Osteoblast (primary cell): ENCODE data around the gene VAC14. TPM values are rescaled to one million over a fixed set of nuclear protein-coding genes. Genes with fewer than 3 reads are reported as not detected.

Experiments
- DNase-seq: peaks from one replicate; pipeline ENCODE4 v3.0.0; 2011; ENCODE audit warnings: low spot score, mixed read lengths; ENCODE audit not compliant: insufficient read length; ENCODE audit errors: missing footprints
- H2AFZ ChIP-seq: 2 replicates; pipeline ENCODE4 v1.6.0; 2011; ENCODE audit warnings: mild to moderate bottlenecking, low read length
- H3K27ac ChIP-seq: 2 replicates; pipeline ENCODE4 v1.5.1; 2011; ENCODE audit warnings: mild to moderate bottlenecking, low read depth, low read length, moderate library complexity
- H3K27me3 ChIP-seq: 2 replicates; pipeline ENCODE4 v1.6.0; 2012; ENCODE audit warnings: mild to moderate bottlenecking, control low read depth, inconsistent platforms, low read length, moderate library complexity; ENCODE audit not compliant: insufficient read depth
- H3K36me3 ChIP-seq: 2 replicates; pipeline ENCODE4 v1.5.1; 2011; ENCODE audit warnings: mild to moderate bottlenecking, low read length, control low read depth, moderate library complexity; ENCODE audit not compliant: insufficient read depth
- H3K4me1 ChIP-seq: 2 replicates; pipeline ENCODE4 v1.5.1; 2011; ENCODE audit warnings: mild to moderate bottlenecking, low read length, control low read depth, moderate library complexity; ENCODE audit not compliant: insufficient read depth
- H3K4me2 ChIP-seq: 2 replicates; pipeline ENCODE4 v1.6.0; 2011; ENCODE audit warnings: mild to moderate bottlenecking, low read length; ENCODE audit not compliant: insufficient read depth
- H3K4me3 ChIP-seq: fragments of 200-600 bp; sonication (generic); 3 replicates; pipeline ENCODE4 v1.5.1; 2012; ENCODE audit warnings: mild to moderate bottlenecking, low read length, inconsistent platforms; ENCODE audit not compliant: insufficient read depth
- H3K79me2 ChIP-seq: 2 replicates; pipeline ENCODE4 v1.6.0; 2012; ENCODE audit warnings: mild to moderate bottlenecking, low read length, control low read depth, inconsistent platforms; ENCODE audit not compliant: insufficient read depth
- H3K9me3 ChIP-seq: 2 replicates; pipeline ENCODE4 v1.5.1; 2011; ENCODE audit warnings: low read depth, low read length, control low read depth
- H4K20me1 ChIP-seq: 2 replicates; pipeline ENCODE4 v1.6.0; 2012; ENCODE audit warnings: mild to moderate bottlenecking, low read length, control low read depth; ENCODE audit not compliant: insufficient read depth
- total RNA-seq: library from RNA; depleted of rRNA; stranded (reverse); fragments of >200 nt; gene quantifications from 2 replicates; pipeline ENCODE4 v1.2.3, GENCODE V29; 2012
- TF ChIP-seq, protein P1 (sequence below): IDR thresholded peaks from 2 replicates; pipeline ENCODE4 v1.5.1; 2011; ENCODE audit warnings: mild to moderate bottlenecking, low read depth, low read length, moderate library complexity; ENCODE audit errors: extremely low read depth

VAC14 gene
- total RNA-seq, 1 donor = 72.7 TPM

DNA sequence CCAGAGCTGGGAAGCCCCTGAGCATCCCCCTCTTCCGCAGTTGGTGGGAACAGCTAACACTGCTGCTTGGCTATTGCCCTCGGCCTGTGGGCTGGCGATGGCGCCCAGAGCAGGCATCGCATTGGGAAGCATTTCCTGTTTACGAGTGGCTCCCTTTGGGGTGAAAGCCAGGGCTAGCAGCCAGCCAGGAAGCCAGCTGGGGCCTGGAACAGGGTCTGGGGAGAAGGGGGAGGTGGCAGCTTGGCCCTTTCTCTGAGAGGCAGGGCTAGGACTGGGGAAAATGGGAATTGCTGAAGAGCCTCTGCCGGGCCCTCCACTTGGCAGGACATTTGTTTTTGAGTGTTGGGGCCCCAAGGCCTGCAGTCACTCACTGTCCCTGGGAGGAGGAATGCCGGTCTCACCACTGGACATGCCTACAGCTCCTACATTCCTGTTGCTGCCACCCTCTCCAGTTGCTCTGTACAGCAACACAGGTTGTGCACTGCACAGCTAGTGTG, 112.7 kb downstream of the VAC14 start:
- DNase-seq = peak; percentile 84
- peak overlapping the region; percentile 35 for H2AFZ ChIP-seq
- peaks cover 15% of the 10 kb centered on the region for H4K20me1 ChIP-seq
- TF ChIP-seq, protein P1, sequence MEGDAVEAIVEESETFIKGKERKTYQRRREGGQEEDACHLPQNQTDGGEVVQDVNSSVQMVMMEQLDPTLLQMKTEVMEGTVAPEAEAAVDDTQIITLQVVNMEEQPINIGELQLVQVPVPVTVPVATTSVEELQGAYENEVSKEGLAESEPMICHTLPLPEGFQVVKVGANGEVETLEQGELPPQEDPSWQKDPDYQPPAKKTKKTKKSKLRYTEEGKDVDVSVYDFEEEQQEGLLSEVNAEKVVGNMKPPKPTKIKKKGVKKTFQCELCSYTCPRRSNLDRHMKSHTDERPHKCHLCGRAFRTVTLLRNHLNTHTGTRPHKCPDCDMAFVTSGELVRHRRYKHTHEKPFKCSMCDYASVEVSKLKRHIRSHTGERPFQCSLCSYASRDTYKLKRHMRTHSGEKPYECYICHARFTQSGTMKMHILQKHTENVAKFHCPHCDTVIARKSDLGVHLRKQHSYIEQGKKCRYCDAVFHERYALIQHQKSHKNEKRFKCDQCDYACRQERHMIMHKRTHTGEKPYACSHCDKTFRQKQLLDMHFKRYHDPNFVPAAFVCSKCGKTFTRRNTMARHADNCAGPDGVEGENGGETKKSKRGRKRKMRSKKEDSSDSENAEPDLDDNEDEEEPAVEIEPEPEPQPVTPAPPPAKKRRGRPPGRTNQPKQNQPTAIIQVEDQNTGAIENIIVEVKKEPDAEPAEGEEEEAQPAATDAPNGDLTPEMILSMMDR = no peak
- H3K9me3 ChIP-seq = no peaks in the 10 kb centered on the region
- no peaks in the 10 kb centered on the region for H3K27me3 ChIP-seq
- peaks cover 8% of the 10 kb centered on the region for H3K36me3 ChIP-seq
- H3K4me3 ChIP-seq = no peak overlapping the region
- H3K4me1 ChIP-seq = peaks cover 52% of the 10 kb centered on the region
- no peak overlapping the region for H3K4me2 ChIP-seq
- H3K79me2 ChIP-seq = peaks cover 23% of the 10 kb centered on the region
- H3K27ac ChIP-seq = peak overlapping the region; percentile 58

DNA sequence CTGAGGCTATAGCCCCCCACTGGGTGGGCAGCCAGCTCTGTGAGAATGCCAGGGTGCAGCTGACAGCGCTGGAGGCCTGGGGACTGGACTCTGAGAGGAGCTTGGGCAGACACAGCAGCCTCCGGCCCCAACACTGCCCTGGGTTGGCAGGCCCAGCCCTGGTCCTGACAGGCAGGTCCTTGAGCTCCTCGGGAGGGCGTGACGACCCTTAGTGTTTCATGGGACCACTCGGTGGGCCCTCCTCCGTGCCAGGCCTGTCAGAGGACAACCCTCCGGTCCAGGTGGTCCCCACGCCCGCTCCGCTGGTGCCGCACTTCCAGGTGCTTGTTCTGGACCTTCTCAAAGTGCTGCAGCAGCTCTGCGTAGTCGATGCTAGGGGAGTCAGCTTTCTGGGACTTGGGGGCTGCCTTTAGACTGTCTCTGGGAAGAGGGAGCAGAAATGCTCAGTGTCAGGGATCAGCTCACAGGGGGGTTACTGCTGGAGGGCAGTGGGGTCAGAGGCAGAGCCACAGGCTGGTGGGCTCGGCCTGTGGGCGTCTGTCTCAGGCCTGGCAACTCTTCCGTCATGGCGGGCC, 113.2 kb downstream of the VAC14 start:
- no peak overlapping the region for H3K4me2 ChIP-seq
- no peaks in the 10 kb centered on the region for H3K9me3 ChIP-seq
- peaks cover 13% of the 10 kb centered on the region for H3K36me3 ChIP-seq
- no peaks in the 10 kb centered on the region for H3K27me3 ChIP-seq
- peaks cover 20% of the 10 kb centered on the region for H4K20me1 ChIP-seq
- peaks cover 56% of the 10 kb centered on the region for H3K4me1 ChIP-seq
- peaks cover 29% of the 10 kb centered on the region for H3K79me2 ChIP-seq
- H3K4me3 ChIP-seq = no peak overlapping the region
- H3K27ac ChIP-seq = peak overlapping the region; percentile 58
- H2AFZ ChIP-seq = peak overlapping the region; percentile 35
- TF ChIP-seq, protein P1 = no peak
- DNase-seq = peak; percentile 89

DNA sequence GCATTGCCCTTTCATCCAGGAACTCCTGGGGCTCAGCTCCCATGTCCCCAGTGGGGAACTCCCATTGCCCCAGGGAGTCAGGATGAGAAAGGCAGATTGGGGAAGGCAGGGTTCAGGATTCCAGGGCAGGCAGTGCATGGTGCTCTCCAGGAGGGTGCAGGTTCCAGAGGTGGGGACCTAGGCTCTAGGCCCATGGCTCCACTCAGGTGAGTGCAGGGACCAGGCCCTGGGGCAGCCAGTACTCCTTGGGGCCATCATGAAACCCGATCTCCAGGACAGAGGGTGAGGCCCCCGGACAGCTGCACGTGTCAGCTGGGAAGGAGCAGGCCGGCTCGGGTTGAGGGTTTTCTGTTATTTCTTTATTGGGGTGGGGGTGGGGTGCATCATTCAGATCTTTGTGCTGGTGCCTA, 113.9 kb downstream of the VAC14 start:
- peak overlapping the region; percentile 56 for H3K27ac ChIP-seq
- TF ChIP-seq, protein P1 = no peak
- H3K4me1 ChIP-seq = peaks cover 56% of the 10 kb centered on the region
- H3K4me2 ChIP-seq = peak overlapping the region; percentile 69
- no peak overlapping the region for H3K4me3 ChIP-seq
- H4K20me1 ChIP-seq = peaks cover 24% of the 10 kb centered on the region
- no peaks in the 10 kb centered on the region for H3K27me3 ChIP-seq
- no peak overlapping the region for H2AFZ ChIP-seq
- DNase-seq = no peak
- peaks cover 16% of the 10 kb centered on the region for H3K36me3 ChIP-seq
- peaks cover 35% of the 10 kb centered on the region for H3K79me2 ChIP-seq
- H3K9me3 ChIP-seq = no peaks in the 10 kb centered on the region

DNA sequence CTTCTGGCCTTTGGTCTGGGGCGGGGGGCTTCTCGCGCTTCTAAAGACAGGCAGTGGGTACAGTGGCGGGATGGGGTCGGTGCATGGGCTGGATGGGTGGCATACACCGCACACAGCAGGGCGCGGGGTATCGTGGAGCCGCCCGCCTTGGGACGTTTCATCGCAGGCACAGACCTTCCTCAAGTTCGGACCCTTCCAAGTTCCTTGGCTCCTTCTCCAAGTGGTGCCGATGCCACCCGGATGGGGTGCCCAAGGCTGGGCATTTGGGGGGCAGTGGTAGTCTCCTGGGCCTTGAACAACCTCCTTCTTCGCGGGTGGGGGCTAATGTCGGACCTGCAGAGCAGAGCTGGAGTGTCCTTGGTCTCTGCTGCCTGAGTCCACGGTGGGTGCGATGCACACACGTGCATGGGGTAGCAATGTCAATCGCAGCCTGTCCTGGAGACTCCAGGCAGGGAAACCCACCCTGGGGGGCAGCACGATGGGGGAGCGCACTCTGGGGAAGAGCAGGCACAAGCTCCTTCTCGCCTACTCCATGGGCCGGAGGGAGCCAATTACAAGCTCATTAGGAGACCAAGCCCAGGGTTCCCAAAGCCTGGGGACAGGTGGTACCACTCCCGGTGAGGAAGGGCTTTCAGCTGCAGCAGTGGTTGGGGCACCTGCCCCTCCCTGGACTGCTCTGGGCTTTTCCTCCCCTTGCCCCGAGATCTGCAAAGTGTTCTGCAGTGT, 114.4 kb downstream of the VAC14 start:
- H3K9me3 ChIP-seq = no peaks in the 10 kb centered on the region
- peak overlapping the region; percentile 69 for H3K4me2 ChIP-seq
- peaks cover 30% of the 10 kb centered on the region for H4K20me1 ChIP-seq
- peak overlapping the region; percentile 86 for H3K4me3 ChIP-seq
- H2AFZ ChIP-seq = no peak overlapping the region
- no peaks in the 10 kb centered on the region for H3K27me3 ChIP-seq
- H3K79me2 ChIP-seq = peaks cover 41% of the 10 kb centered on the region
- H3K4me1 ChIP-seq = peaks cover 56% of the 10 kb centered on the region
- peak overlapping the region; percentile 56 for H3K27ac ChIP-seq
- peak; percentile 89 for DNase-seq
- TF ChIP-seq, protein P1 = no peak
- H3K36me3 ChIP-seq = peaks cover 16% of the 10 kb centered on the region
